OCI-LY3 (cell line): ENCODE results near the gene ZHX3.

Experiments
- CTCF ChIP-seq: fragments of 200-600, 300-600 bp; sonication (generic); IDR thresholded peaks from 2 replicates; pipeline ENCODE4 v1.5.1; 2014; ENCODE audit warnings: antibody characterized with exemption, low read length, low read depth
- EZH2phosphoT487 ChIP-seq: fragments of 200-600 bp; shearing (Covaris generic); IDR thresholded peaks from 2 replicates; pipeline ENCODE4 v1.6.1; 2018; ENCODE audit warnings: antibody characterized with exemption, mixed run types, low read depth

GRCh38 chr20:41225091-41225490, 92.4 kb downstream of the ZHX3 start:
- no peak for TF ChIP-seq CTCF
- no peak for TF ChIP-seq EZH2phosphoT487
